ENCODE measurements around the gene KIAA0586.
A peak's percentile ranks its signal among the peaks of the same experiment; 100 is the strongest.
"Not testable (repeated sequence)": the region's sequence is repeated elsewhere in the genome, so short reads cannot be mapped to it uniquely, and the experiment has no call there.

The KIAA0586 gene

DNA sequence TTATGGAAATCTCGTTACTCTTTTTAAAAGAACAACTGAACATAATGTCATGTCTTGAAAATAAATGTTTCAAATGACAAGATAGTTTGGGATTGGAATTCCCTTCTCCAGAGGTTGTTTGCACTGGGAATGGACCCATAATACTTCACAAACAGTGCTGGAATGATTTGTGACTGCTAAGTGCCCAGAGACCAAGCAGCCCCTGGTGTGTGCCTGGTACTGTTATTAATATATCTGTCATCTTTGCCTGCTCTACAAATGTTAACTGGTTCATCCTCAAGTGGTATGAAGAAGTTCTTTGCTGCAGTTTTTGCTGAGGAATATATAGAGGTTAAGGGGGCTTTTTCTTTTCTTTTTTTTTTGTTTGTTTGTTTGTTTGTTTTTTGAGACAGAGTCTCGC is 145.3 kb downstream of the KIAA0586 start:
- DNase-seq (ENCODE audit: extremely low read depth, insufficient read length), result no peak
- H3K27me3 ChIP-seq (replicated peaks; ENCODE audit: control insufficient read depth, insufficient read depth, low read length), result no peaks in the 10 kb centered on the region
- H3K4me3 ChIP-seq (replicated peaks; ENCODE audit: low read depth, low read length), result no peak overlapping the region
- TF ChIP-seq, protein P1, sequence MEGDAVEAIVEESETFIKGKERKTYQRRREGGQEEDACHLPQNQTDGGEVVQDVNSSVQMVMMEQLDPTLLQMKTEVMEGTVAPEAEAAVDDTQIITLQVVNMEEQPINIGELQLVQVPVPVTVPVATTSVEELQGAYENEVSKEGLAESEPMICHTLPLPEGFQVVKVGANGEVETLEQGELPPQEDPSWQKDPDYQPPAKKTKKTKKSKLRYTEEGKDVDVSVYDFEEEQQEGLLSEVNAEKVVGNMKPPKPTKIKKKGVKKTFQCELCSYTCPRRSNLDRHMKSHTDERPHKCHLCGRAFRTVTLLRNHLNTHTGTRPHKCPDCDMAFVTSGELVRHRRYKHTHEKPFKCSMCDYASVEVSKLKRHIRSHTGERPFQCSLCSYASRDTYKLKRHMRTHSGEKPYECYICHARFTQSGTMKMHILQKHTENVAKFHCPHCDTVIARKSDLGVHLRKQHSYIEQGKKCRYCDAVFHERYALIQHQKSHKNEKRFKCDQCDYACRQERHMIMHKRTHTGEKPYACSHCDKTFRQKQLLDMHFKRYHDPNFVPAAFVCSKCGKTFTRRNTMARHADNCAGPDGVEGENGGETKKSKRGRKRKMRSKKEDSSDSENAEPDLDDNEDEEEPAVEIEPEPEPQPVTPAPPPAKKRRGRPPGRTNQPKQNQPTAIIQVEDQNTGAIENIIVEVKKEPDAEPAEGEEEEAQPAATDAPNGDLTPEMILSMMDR (IDR thresholded peaks at IDR 0.05; ENCODE audit: insufficient read depth, low read length, poor library complexity, severe bottlenecking), result no peak
- H3K36me3 ChIP-seq (ENCODE audit: control insufficient read depth, insufficient read depth, low read length), result no peaks in the 10 kb centered on the region

DNA sequence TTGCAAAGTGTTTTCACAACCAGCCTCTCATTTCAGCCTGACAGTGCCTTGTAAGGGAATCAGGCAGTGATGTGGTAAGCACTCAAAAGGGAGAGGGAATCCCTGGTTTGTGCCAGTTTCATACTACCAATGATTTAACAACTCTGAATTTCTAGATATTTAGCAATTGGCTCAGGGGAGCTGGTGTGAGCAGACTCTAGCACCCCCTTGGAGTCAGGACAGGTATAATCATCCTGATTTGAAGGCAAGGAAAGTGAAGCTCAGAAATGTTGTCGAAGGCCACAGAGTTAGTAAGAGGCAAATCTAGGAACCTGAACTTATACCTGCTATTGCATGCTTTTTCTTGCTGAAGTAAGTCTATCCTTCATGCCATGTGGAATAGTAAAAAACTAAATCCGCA is 147.1 kb downstream of the KIAA0586 start:
- no peak overlapping the region for H3K4me3 ChIP-seq (replicated peaks; ENCODE audit: low read depth, low read length)
- no peaks in the 10 kb centered on the region for H3K27me3 ChIP-seq (replicated peaks; ENCODE audit: control insufficient read depth, insufficient read depth, low read length)
- H3K36me3 ChIP-seq (ENCODE audit: control insufficient read depth, insufficient read depth, low read length), result no peaks in the 10 kb centered on the region
- TF ChIP-seq, protein P1 (IDR thresholded peaks at IDR 0.05; ENCODE audit: insufficient read depth, low read length, poor library complexity, severe bottlenecking), result peak; percentile 10
- DNase-seq (ENCODE audit: extremely low read depth, insufficient read length), result no peak

DNA sequence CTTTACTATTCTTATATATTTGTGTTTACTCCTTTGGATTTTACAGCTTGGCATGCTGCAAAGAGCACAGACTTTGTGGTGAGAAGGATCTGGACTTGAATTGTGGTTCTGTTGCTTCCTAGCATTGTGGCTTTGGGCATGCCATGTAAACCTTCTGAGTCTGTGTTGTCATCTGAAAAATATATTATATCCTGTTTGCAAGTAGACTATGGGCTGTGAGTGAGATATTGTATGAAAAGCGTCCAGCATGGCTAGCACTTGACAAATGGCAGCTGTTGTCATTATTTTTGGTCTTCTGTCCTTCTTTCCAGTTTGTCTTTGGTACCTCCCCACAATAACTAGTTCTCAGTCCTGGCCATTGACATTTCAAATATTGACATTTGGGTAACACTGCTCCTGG is 148.4 kb downstream of the KIAA0586 start:
- Histone ChIP-seq H3K36me3 (ENCODE audit: control insufficient read depth, insufficient read depth, low read length) (no peaks in the 10 kb centered on the region), H3K27me3 (replicated peaks; ENCODE audit: control insufficient read depth, insufficient read depth, low read length) (no peaks in the 10 kb centered on the region), H3K4me3 (replicated peaks; ENCODE audit: low read depth, low read length) (no peak overlapping the region)
- DNase-seq (ENCODE audit: extremely low read depth, insufficient read length), result no peak
- TF ChIP-seq, protein P1 (IDR thresholded peaks at IDR 0.05; ENCODE audit: insufficient read depth, low read length, poor library complexity, severe bottlenecking), result no peak

DNA sequence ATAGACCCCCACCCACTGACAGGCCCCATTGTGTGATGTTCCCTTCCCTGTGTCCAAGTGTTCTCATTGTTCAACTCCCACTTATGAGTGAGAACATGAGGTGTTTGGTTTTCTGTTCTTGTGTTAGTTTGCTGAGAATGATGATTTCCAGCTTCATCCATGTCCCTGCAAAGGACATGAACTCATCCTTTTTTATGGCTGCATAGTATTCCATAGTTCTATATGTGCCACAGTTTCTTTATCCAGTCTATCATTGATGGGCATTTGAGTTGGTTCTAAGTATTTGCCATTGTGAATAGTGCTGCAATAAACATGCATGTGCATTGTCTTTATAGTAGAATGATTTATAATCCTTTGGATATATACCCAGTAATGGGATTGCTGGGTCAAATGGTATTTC is 152.5 kb downstream of the KIAA0586 start:
- not testable (repeated sequence) for H3K4me3 ChIP-seq (replicated peaks; ENCODE audit: low read depth, low read length); H3K36me3 ChIP-seq (ENCODE audit: control insufficient read depth, insufficient read depth, low read length); DNase-seq (ENCODE audit: extremely low read depth, insufficient read length); H3K27me3 ChIP-seq (replicated peaks; ENCODE audit: control insufficient read depth, insufficient read depth, low read length)

DNA sequence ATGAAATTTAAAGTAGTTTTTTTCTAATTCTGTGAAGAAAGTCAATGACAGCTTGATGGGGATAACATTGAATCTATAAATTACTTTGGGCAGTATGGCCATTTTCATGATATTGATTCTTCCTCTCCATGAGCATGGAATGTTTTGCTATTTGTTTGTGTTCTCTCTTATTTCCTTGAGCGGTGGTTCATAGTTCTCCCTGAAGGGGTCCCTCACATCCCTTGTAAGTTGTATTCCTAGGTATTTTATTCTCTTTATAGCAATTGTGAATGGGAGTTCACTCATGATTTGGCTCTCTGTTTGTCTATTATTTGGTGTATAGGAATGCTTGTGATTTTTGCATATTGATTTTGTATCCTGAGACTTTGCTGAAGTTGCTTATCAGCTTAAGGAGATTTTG is 153.9 kb downstream of the KIAA0586 start:
- not testable (repeated sequence) for H3K36me3 ChIP-seq (ENCODE audit: control insufficient read depth, insufficient read depth, low read length); DNase-seq (ENCODE audit: extremely low read depth, insufficient read length); H3K4me3 ChIP-seq (replicated peaks; ENCODE audit: low read depth, low read length); H3K27me3 ChIP-seq (replicated peaks; ENCODE audit: control insufficient read depth, insufficient read depth, low read length)

DNA sequence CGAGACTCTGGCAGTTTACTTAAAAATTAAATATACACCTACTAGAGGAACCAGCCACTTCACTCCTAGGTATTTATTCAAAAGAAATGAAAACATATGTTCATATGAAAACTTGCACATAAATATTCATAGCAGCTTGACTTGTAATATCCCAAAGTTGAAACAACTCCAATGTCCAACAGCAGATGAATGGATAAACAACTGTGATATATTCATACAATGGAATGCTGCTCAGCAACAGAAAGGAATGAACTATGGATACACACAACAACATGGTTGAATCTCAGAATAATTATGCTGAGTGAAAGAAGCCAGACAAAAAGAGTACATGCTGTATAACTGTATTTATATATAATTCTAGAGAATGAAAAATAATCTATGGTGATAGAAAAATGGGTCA is 156.9 kb downstream of the KIAA0586 start:
- H3K27me3 ChIP-seq (replicated peaks; ENCODE audit: control insufficient read depth, insufficient read depth, low read length), result no peaks in the 10 kb centered on the region
- no peaks in the 10 kb centered on the region for H3K36me3 ChIP-seq (ENCODE audit: control insufficient read depth, insufficient read depth, low read length)
- no peak for DNase-seq (ENCODE audit: extremely low read depth, insufficient read length)
- TF ChIP-seq, protein P1 (IDR thresholded peaks at IDR 0.05; ENCODE audit: insufficient read depth, low read length, poor library complexity, severe bottlenecking), result no peak
- H3K4me3 ChIP-seq (replicated peaks; ENCODE audit: low read depth, low read length), result no peak overlapping the region

DNA sequence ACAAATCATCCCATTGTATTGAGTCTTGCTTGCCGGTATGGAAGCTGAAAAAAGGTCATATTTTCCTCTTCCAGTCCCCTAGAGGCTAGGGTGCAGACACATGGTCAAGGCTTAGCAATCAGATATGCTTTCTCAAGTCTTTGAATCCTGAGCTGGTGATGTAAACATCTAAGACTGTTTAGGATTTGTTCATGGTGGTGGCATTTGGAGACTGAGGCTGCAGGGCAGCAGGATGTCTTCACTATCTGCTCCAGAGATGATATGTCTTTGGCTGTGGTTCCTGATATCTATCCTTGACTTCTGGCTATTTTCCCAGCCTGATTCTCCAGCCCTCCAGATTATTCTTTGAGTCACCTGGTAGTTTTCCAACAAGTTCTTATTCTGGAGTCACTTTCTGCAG is 159.8 kb downstream of the KIAA0586 start:
- TF ChIP-seq, protein P1 (IDR thresholded peaks at IDR 0.05; ENCODE audit: insufficient read depth, low read length, poor library complexity, severe bottlenecking), result no peak
- H3K36me3 ChIP-seq (ENCODE audit: control insufficient read depth, insufficient read depth, low read length), result no peaks in the 10 kb centered on the region
- H3K27me3 ChIP-seq (replicated peaks; ENCODE audit: control insufficient read depth, insufficient read depth, low read length), result no peaks in the 10 kb centered on the region
- no peak for DNase-seq (ENCODE audit: extremely low read depth, insufficient read length)
- H3K4me3 ChIP-seq (replicated peaks; ENCODE audit: low read depth, low read length), result no peak overlapping the region

DNA sequence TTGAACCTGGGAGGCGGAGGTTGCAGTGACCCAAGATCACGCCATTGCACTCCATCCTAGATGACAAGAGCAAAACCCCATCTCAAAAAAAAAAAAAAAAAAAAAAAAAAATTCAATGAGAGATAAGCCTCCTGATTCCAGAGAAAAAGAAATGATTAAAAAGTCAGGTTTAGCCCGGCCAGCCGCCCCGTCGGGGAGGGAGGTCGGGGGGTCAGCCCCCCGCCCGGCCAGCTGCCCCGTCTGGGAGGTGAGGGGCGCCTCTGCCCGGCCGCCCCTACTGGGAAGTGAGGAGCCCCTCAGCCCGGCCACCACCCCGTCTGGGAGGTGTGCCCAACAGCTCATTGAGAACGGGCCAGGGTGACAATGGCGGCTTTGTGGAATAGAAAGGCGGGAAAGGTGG is 160.8 kb downstream of the KIAA0586 start:
- DNase-seq (ENCODE audit: extremely low read depth, insufficient read length); H3K27me3 ChIP-seq (replicated peaks; ENCODE audit: control insufficient read depth, insufficient read depth, low read length); H3K36me3 ChIP-seq (ENCODE audit: control insufficient read depth, insufficient read depth, low read length); H3K4me3 ChIP-seq (replicated peaks; ENCODE audit: low read depth, low read length): not testable (repeated sequence)

Data from GM06990 (cell line).